ENCODE data around the gene FBXL17. TPM values are rescaled to one million over a fixed set of nuclear protein-coding genes. Genes with fewer than 3 reads are reported as not detected.

Gene FBXL17
- total and polyA plus RNA-seq, 2 of the 4 experiments (the other 2 are of a cell fraction): 3.9 to 8.1 TPM

DNA sequence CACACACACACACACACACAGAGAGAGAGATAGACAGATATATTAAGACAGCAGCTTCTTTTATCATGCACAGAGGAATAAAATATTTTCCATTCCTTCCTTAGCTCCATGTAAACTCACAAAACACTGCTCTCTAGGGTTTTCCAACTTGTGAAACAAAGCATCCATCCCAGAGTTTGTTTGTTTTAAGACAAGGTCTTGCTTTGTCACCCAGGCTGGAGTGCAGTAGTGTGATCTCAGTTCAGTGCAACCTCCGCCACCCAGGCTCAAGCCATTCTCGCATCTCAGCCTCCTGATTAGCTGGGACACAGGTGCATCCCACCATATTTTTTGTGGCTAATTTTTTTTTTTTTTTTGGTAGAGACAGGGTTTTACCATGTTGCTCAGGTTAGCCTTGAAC, 298.7 kb downstream of the FBXL17 start:
- Histone ChIP-seq H3K14ac (replicated peaks; ENCODE audit: low read depth, low read length) (no peak overlapping the region), H4K5ac (ENCODE audit: low read depth, low read length) (no peak overlapping the region), H3K4me2 (ENCODE audit: low read depth, low read length) (no peak overlapping the region), H3K9ac (ENCODE audit: low read depth, low read length) (no peak overlapping the region), H3K9me3 (ENCODE audit: control insufficient read depth, insufficient read depth, low read length) (no peaks in the 10 kb centered on the region), H2AK5ac (ENCODE audit: low read depth, low read length) (no peak overlapping the region), H2AK9ac (replicated peaks; ENCODE audit: low read depth, low read length, poor library complexity) (no peak overlapping the region), H2BK15ac (ENCODE audit: low read depth, low read length) (no peak overlapping the region), H4K91ac (ENCODE audit: insufficient read depth, low read depth, low read length) (no peak overlapping the region), H3K18ac (ENCODE audit: low read depth, low read length) (no peak overlapping the region), H4K8ac (ENCODE audit: low read depth in 2 of 2, low read length in 2 of 2) (no peak overlapping the region), H2BK5ac (ENCODE audit: low read depth, low read length, poor library complexity, severe bottlenecking) (no peak overlapping the region), H3K9me1 (ENCODE audit: insufficient read depth, low read length) (no peaks in the 10 kb centered on the region), H3K23ac (ENCODE audit: low read depth, low read length) (no peak overlapping the region), H3K27me3 (ENCODE audit: control insufficient read depth, insufficient read depth, low read length) (no peaks in the 10 kb centered on the region), H2AFZ (replicated peaks; ENCODE audit: low read length, poor library complexity) (no peak overlapping the region), H2BK20ac (ENCODE audit: low read depth, low read length) (no peak overlapping the region), H3K79me1 (ENCODE audit: low read depth in 1 of 2, low read length in 2 of 2) (no peaks in the 10 kb centered on the region; a peak in 1 of 4 replicates), H2BK120ac (ENCODE audit: low read depth, low read length) (no peak overlapping the region), H3K4me3 (ENCODE audit: insufficient read depth, low read depth, low read length) (no peak overlapping the region), H4K20me1 (ENCODE audit: insufficient read depth, low read length) (no peaks in the 10 kb centered on the region), H3K36me3 (ENCODE audit: control insufficient read depth, insufficient read depth, low read length) (no peaks in the 10 kb centered on the region), H3K27ac (ENCODE audit: insufficient read depth, low read length) (no peak overlapping the region), H3K56ac (ENCODE audit: extremely low read depth, insufficient read depth, low read length) (no peak overlapping the region), H3K4ac (ENCODE audit: low read depth, low read length) (no peak overlapping the region), H3K4me1 (ENCODE audit: control insufficient read depth, insufficient read depth, low read length) (no peaks in the 10 kb centered on the region)
- intact Hi-C loops (cut with micrococcal nuclease): no loop called here
- POLR2A ChIA-PET (ENCODE audit: unreplicated experiment): no interaction called here
- in situ Hi-C loops (cut with MboI; ENCODE audit: low sequenced_read_pairs): no loop called here
- TF ChIP-seq, protein P1, sequence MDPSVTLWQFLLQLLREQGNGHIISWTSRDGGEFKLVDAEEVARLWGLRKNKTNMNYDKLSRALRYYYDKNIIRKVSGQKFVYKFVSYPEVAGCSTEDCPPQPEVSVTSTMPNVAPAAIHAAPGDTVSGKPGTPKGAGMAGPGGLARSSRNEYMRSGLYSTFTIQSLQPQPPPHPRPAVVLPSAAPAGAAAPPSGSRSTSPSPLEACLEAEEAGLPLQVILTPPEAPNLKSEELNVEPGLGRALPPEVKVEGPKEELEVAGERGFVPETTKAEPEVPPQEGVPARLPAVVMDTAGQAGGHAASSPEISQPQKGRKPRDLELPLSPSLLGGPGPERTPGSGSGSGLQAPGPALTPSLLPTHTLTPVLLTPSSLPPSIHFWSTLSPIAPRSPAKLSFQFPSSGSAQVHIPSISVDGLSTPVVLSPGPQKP (IDR thresholded peaks at IDR 0.05; ENCODE audit: borderline replicate concordance, low read depth, low read length): no peak
- no peak for TF ChIP-seq RFX5 (IDR thresholded peaks at IDR 0.05; ENCODE audit: low read depth, low read length)
- BruUV-seq (replicated peaks): no TSS peak
- dilution Hi-C loops (cut with HindIII; ENCODE audit: low sequenced_read_pairs, unreplicated experiment): no loop called here
- no peak for DNase-seq
- no CpG with 5 or more reads among the region's 2 CpGs for WGBS, 2 experiments (ENCODE audit: extremely low coverage in 2 of 2, insufficient read length in 1 of 2)
- ATAC-seq (ENCODE audit: low read depth): no peak
- CTCF ChIA-PET: interaction anchor here (1.8 to 2.1 kb wide), 2 partner anchors 10 to 12 kb away, joined by 4 to 6 read pairs; no protein-coding TSS in a partner anchor

All from IMR-90 (cell line).